ENCODE results near the gene ZFHX2. TPM values are rescaled to one million over a fixed set of nuclear protein-coding genes. Genes with fewer than 3 reads are reported as not detected.
"Not testable (repeated sequence)": the region's sequence is repeated elsewhere in the genome, so short reads cannot be mapped to it uniquely, and the experiment has no call there.

ZFHX2 gene
- 1 to 10 TPM; 1.0 to 1.3 TPM for total RNA-seq

GRCh38 chr14:23551266-23552028, at the start of gene ZFHX2:
Gene ZFHX2 (minus strand): TSS chr14:23551765. CDS start chr14:23535325, 16,440 bp downstream.
- DNase-seq (peak; percentile 89), ATAC-seq (peak; percentile 67)
- Mint-ChIP-seq H3K4me3 (no peak within 1 kb of the TSS), H3K36me3 (ENCODE audit: low read depth) (no peaks in the 10 kb centered on the region), H3K27me3 (no peaks in the 10 kb centered on the region), H3K9me3 (ENCODE audit: low read depth) (no peaks in the 10 kb centered on the region), H3K27ac (peak within 1 kb of the TSS; percentile 72), H3K4me1 (peaks cover 8% of the 10 kb centered on the region)
- CTCF ChIA-PET: interaction anchor here (0.5 to 1.5 kb wide), 9 partner anchors 9 to 838 kb away, joined by 3 to 7 read pairs (median 3); partner anchors contain the start of gene NGDN
- POLR2A ChIA-PET: no interaction called here
- intact Hi-C loops (cut with DNase I, micrococcal nuclease): loop anchor here (1.0 to 10.0 kb wide), 6 partner anchors 16 to 723 kb away; partner anchors contain the start of genes NGDN (in 2 of the 2), AP1G2 (in 1 of the 2), HOMEZ (in 1 of the 2) and PABPN1 (in 1 of the 2)

- CTCF ChIA-PET: no interaction called here
- no peak overlapping the region for H3K27ac Mint-ChIP-seq
- no peaks in the 10 kb centered on the region for H3K27me3 Mint-ChIP-seq
- no peak for DNase-seq
- intact Hi-C loops (cut with DNase I, micrococcal nuclease): no loop called here
- H3K4me1 Mint-ChIP-seq: peaks cover 7% of the 10 kb centered on the region
- H3K36me3 Mint-ChIP-seq (ENCODE audit: low read depth): no peaks in the 10 kb centered on the region
- POLR2A ChIA-PET: no interaction called here
- no peak overlapping the region for H3K4me3 Mint-ChIP-seq
- ATAC-seq: no peak
- peaks cover 4% of the 10 kb centered on the region for H3K9me3 Mint-ChIP-seq (ENCODE audit: low read depth)
Observed at GRCh38 chr14:23600806-23601205, 49.2 kb upstream of the ZFHX2 start.

- DNase-seq (no peak), ATAC-seq (no peak)
- CTCF ChIA-PET: interaction anchor here (0.8 kb wide), 1 partner anchor 11 kb away, joined by 3 read pairs; no protein-coding TSS in a partner anchor
- POLR2A ChIA-PET: no interaction called here
- H3K4me1 Mint-ChIP-seq: peaks cover 2% of the 10 kb centered on the region
- intact Hi-C loops (cut with DNase I, micrococcal nuclease): no loop called here
- no peak overlapping the region for H3K4me3 Mint-ChIP-seq
- no peaks in the 10 kb centered on the region for H3K36me3 Mint-ChIP-seq (ENCODE audit: low read depth)
- H3K9me3 Mint-ChIP-seq (ENCODE audit: low read depth): peaks cover 4% of the 10 kb centered on the region
- no peaks in the 10 kb centered on the region for H3K27me3 Mint-ChIP-seq
- no peak overlapping the region for H3K27ac Mint-ChIP-seq
Observed at GRCh38 chr14:23600322-23600707, 48.8 kb upstream of the ZFHX2 start.

- H3K4me1 Mint-ChIP-seq; H3K27ac Mint-ChIP-seq; POLR2A ChIA-PET; ATAC-seq; H3K4me3 Mint-ChIP-seq; H3K36me3 Mint-ChIP-seq (ENCODE audit: low read depth); intact Hi-C loops (cut with DNase I, micrococcal nuclease); H3K27me3 Mint-ChIP-seq; H3K9me3 Mint-ChIP-seq (ENCODE audit: low read depth); DNase-seq: not testable (repeated sequence)
- CTCF ChIA-PET: interaction anchor here (2.6 kb wide), 1 partner anchor 38 kb away, joined by 10 read pairs; no protein-coding TSS in a partner anchor
Observed at GRCh38 chr14:23594191-23594590, 42.6 kb upstream of the ZFHX2 start.

GRCh38 chr14:23590198-23590597, 38.6 kb upstream of the ZFHX2 start:
- Mint-ChIP-seq H3K9me3 (ENCODE audit: low read depth) (no peaks in the 10 kb centered on the region), H3K4me1 (peaks cover 7% of the 10 kb centered on the region), H3K27me3 (peaks cover 12% of the 10 kb centered on the region), H3K27ac (no peak overlapping the region), H3K36me3 (ENCODE audit: low read depth) (no peaks in the 10 kb centered on the region), H3K4me3 (no peak overlapping the region)
- DNase-seq (no peak), ATAC-seq (no peak)
- ChIA-PET CTCF (interaction anchor here (0.6 to 3.5 kb wide), 9 partner anchors 10 to 337 kb away, joined by 3 to 33 read pairs (median 4); no protein-coding TSS in a partner anchor), POLR2A (no interaction called here)
- intact Hi-C loops (cut with DNase I, micrococcal nuclease): no loop called here

- intact Hi-C loops (cut with DNase I, micrococcal nuclease): loop anchor here (1.0 to 2.0 kb wide), 6 partner anchors 43 to 364 kb away; partner anchors contain the start of gene DHRS4 (in 2 of the 2)
Observed at GRCh38 chr14:23589606-23590005, 38.0 kb upstream of the ZFHX2 start.

GRCh38 chr14:23588884-23589598, 37.5 kb upstream of the ZFHX2 start:
- H3K27ac Mint-ChIP-seq: no peak overlapping the region
- DNase-seq: peak; percentile 93
- no peak overlapping the region for H3K4me3 Mint-ChIP-seq
- ChIA-PET POLR2A (no interaction called here), CTCF (interaction anchor here (0.6 to 3.5 kb wide), 41 partner anchors 9 to 718 kb away, joined by 3 to 37 read pairs (median 4); partner anchors contain the start of gene CIDEB)
- H3K4me1 Mint-ChIP-seq: peaks cover 7% of the 10 kb centered on the region
- intact Hi-C loops (cut with DNase I, micrococcal nuclease): loop anchor here (1.0 to 2.0 kb wide), 6 partner anchors 43 to 364 kb away; partner anchors contain the start of gene DHRS4 (in 2 of the 2)
- H3K27me3 Mint-ChIP-seq: peaks cover 16% of the 10 kb centered on the region
- peak; percentile 99 for ATAC-seq
- H3K36me3 Mint-ChIP-seq (ENCODE audit: low read depth): no peaks in the 10 kb centered on the region
- H3K9me3 Mint-ChIP-seq (ENCODE audit: low read depth): no peaks in the 10 kb centered on the region

More at GRCh38 chr14:23589606-23590005, 38.0 kb upstream of the ZFHX2 start:
- Mint-ChIP-seq H3K27me3 (peaks cover 12% of the 10 kb centered on the region), H3K36me3 (ENCODE audit: low read depth) (no peaks in the 10 kb centered on the region), H3K27ac (no peak overlapping the region), H3K4me1 (peaks cover 7% of the 10 kb centered on the region), H3K9me3 (ENCODE audit: low read depth) (no peaks in the 10 kb centered on the region), H3K4me3 (no peak overlapping the region)
- no peak for ATAC-seq
- no peak for DNase-seq
- CTCF ChIA-PET: interaction anchor here (0.6 to 3.5 kb wide), 36 partner anchors 8 to 718 kb away, joined by 3 to 37 read pairs (median 4); partner anchors contain the start of gene CIDEB
- POLR2A ChIA-PET: no interaction called here

GRCh38 chr14:23584527-23585203, 33.1 kb upstream of the ZFHX2 start:
- DNase-seq; intact Hi-C loops (cut with DNase I, micrococcal nuclease); CTCF ChIA-PET; POLR2A ChIA-PET; H3K4me1 Mint-ChIP-seq; H3K27ac Mint-ChIP-seq; H3K36me3 Mint-ChIP-seq (ENCODE audit: low read depth); H3K4me3 Mint-ChIP-seq; H3K9me3 Mint-ChIP-seq (ENCODE audit: low read depth); ATAC-seq: not testable (repeated sequence)
- peaks cover 29% of the 10 kb centered on the region for H3K27me3 Mint-ChIP-seq

- peaks cover 33% of the 10 kb centered on the region for H3K27me3 Mint-ChIP-seq
- H3K9me3 Mint-ChIP-seq (ENCODE audit: low read depth); intact Hi-C loops (cut with DNase I, micrococcal nuclease); ATAC-seq; H3K36me3 Mint-ChIP-seq (ENCODE audit: low read depth); DNase-seq; H3K4me1 Mint-ChIP-seq; POLR2A ChIA-PET; H3K27ac Mint-ChIP-seq; H3K4me3 Mint-ChIP-seq: not testable (repeated sequence)
- CTCF ChIA-PET: interaction anchor here (1.2 kb wide), 1 partner anchor 13 kb away, joined by 3 read pairs; no protein-coding TSS in a partner anchor
Observed at GRCh38 chr14:23583761-23584526, 32.4 kb upstream of the ZFHX2 start.

GRCh38 chr14:23582906-23583760, 31.6 kb upstream of the ZFHX2 start:
- H3K4me1 Mint-ChIP-seq: peaks cover 8% of the 10 kb centered on the region
- peaks cover 41% of the 10 kb centered on the region for H3K27me3 Mint-ChIP-seq
- no peak overlapping the region for H3K27ac Mint-ChIP-seq
- intact Hi-C loops (cut with DNase I, micrococcal nuclease): no loop called here
- no peak overlapping the region for H3K4me3 Mint-ChIP-seq
- no peaks in the 10 kb centered on the region for H3K9me3 Mint-ChIP-seq (ENCODE audit: low read depth)
- CTCF ChIA-PET: interaction anchor here (0.7 to 2.0 kb wide), 5 partner anchors 8 to 49 kb away, joined by 3 to 11 read pairs (median 3); no protein-coding TSS in a partner anchor
- DNase-seq (no peak), ATAC-seq (no peak)
- POLR2A ChIA-PET: no interaction called here
- no peaks in the 10 kb centered on the region for H3K36me3 Mint-ChIP-seq (ENCODE audit: low read depth)

Measured in activated CD4-positive, alpha-beta T cell treated with anti-CD3 and anti-CD28 coated beads for 36 hours (primary cell).